Caco-2 (cell line): ENCODE results near the gene FGF19. TPM values are rescaled to one million over a fixed set of nuclear protein-coding genes. Genes with fewer than 3 reads are reported as not detected.

Experiments
- BruUV-seq: library from RNA; stranded (reverse); fragments of 400-500 nt; replicated peaks from 2 replicates; lab custom pipeline; 2021; lab: Mats Ljungman, UMichigan
- CTCF ChIA-PET: fragments of 300-600 bp; sonication (Branson Sonifier 250); formaldehyde crosslinking; loops from one replicate; lab custom pipeline; 2022; ENCODE audit warnings: antibody characterized with exemption; lab: Charles Lee
- POLR2A ChIA-PET: fragments of 300-600 bp; sonication (Branson Sonifier 250); formaldehyde crosslinking; loops from one replicate; lab custom pipeline; 2022; ENCODE audit warnings: antibody characterized with exemption; lab: Charles Lee
- DNase-seq, 2 experiments: peaks; one replicate each; pipeline versions ENCODE4 v3.0.0 to v3.0.0-alpha.2; 2020 to 2022
- H3K27me3 ChIP-seq: replicated peaks from 2 replicates; pipeline ENCODE4 v1.6.0; 2011; ENCODE audit warnings: low read length; ENCODE audit not compliant: control insufficient read depth, insufficient read depth
- H3K36me3 ChIP-seq: 2 replicates; pipeline ENCODE4 v1.5.1; 2011; ENCODE audit warnings: low read length; ENCODE audit not compliant: control insufficient read depth, insufficient read depth
- H3K4me1 ChIP-seq: fragments of 250-450 bp; sonication (Bioruptor Pico); 2 replicates; pipeline ENCODE4 v1.5.1; 2020; ENCODE audit warnings: mild to moderate bottlenecking
- H3K4me3 ChIP-seq: 2 replicates; pipeline ENCODE4 v1.5.1; 2011; ENCODE audit warnings: low read depth, mild to moderate bottlenecking, control low read depth, low read length
- H3K9me3 ChIP-seq: fragments of 250-450 bp; sonication (Bioruptor Pico); 2 replicates; pipeline ENCODE4 v1.5.1; 2020; ENCODE audit warnings: mild to moderate bottlenecking, moderate library complexity
- H3K27ac Mint-ChIP-seq: one replicate; pipeline ENCODE4 v1.8.0; 2022; ENCODE audit warnings: mixed read lengths; ENCODE audit not compliant: unreplicated experiment
- H3K27me3 Mint-ChIP-seq: one replicate; pipeline ENCODE4 v1.8.0; 2022; ENCODE audit warnings: mixed read lengths; ENCODE audit not compliant: insufficient read depth, unreplicated experiment
- H3K36me3 Mint-ChIP-seq: one replicate; pipeline ENCODE4 v1.8.0; 2022; ENCODE audit warnings: mild to moderate bottlenecking, mixed read lengths; ENCODE audit not compliant: insufficient read depth, unreplicated experiment
- H3K4me1 Mint-ChIP-seq: one replicate; pipeline ENCODE4 v1.8.0; 2022; ENCODE audit warnings: low read depth, mixed read lengths; ENCODE audit not compliant: unreplicated experiment
- H3K4me3 Mint-ChIP-seq: one replicate; pipeline ENCODE4 v1.8.0; 2022; ENCODE audit warnings: mild to moderate bottlenecking, moderate library complexity, mixed read lengths; ENCODE audit not compliant: unreplicated experiment
- H3K9me3 Mint-ChIP-seq: one replicate; pipeline ENCODE4 v1.8.0; 2022; ENCODE audit warnings: mixed read lengths; ENCODE audit not compliant: unreplicated experiment
- CTCF ChIP-seq, 2 experiments: fragments of 200-600 bp in 1 of 2; IDR thresholded peaks; 1 replicate in 1 of 2; 2 replicates in 1 of 2; pipeline versions ENCODE4 v1.5.1 to v1.8.0; 2011 to 2022; ENCODE audit warnings: antibody characterized with exemption in 1 of 2, control low read depth in 1 of 2, inconsistent platforms in 1 of 2, low read depth in 1 of 2, low read length in 1 of 2, mild to moderate bottlenecking in 1 of 2, moderate library complexity in 1 of 2; ENCODE audit not compliant: insufficient read depth in 1 of 2, severe bottlenecking in 1 of 2, unreplicated experiment in 1 of 2
- intact Hi-C: fragments of 100-400 bp; cut with micrococcal nuclease; formaldehyde crosslinking; loops from one replicate; pipeline ENCODE4 v1.10.0; 2022; ENCODE audit not compliant: unreplicated experiment
- total RNA-seq: library from RNA; stranded (reverse); gene quantifications from 2 replicates; pipeline ENCODE4 v1.2.3, GENCODE V29; 2022

The FGF19 gene
- total RNA-seq, 1 experiment from 2014 or later: 1.7 TPM

- H3K27me3 Mint-ChIP-seq: peaks cover 5% of the 10 kb centered on the region
- no peaks in the 10 kb centered on the region for H3K4me1 Mint-ChIP-seq
- intact Hi-C loops: no loop called here
- H3K27ac Mint-ChIP-seq: no peak overlapping the region
- H3K4me3 Mint-ChIP-seq: no peak overlapping the region
- no peaks in the 10 kb centered on the region for H3K9me3 Mint-ChIP-seq
- no TSS peak for BruUV-seq
- ChIA-PET POLR2A (no interaction called here), CTCF (interaction anchor here (0.7 to 2.2 kb wide), 9 partner anchors 9 to 175 kb away, joined by 3 to 10 read pairs (median 5); no protein-coding TSS in a partner anchor)
- no peaks in the 10 kb centered on the region for H3K9me3 ChIP-seq
- H3K36me3 ChIP-seq: no peaks in the 10 kb centered on the region
- no peaks in the 10 kb centered on the region for H3K4me1 ChIP-seq
- peak; percentile 70 to 85 for TF ChIP-seq CTCF (IDR thresholded peaks at IDR 0.05; ENCODE audit: insufficient read depth in 1 of 2, low read depth in 1 of 2, low read length in 1 of 2, severe bottlenecking in 1 of 2, unreplicated experiment in 1 of 2)
- H3K36me3 Mint-ChIP-seq: no peaks in the 10 kb centered on the region
- peak; percentile 69 to 74 for DNase-seq
- no peaks in the 10 kb centered on the region for H3K27me3 ChIP-seq
- no peak overlapping the region for H3K4me3 ChIP-seq
Measured at GRCh38 chr11:69718147-69718546, 14.3 kb upstream of the FGF19 start.

GRCh38 chr11:69716891-69717747, 13.3 kb upstream of the FGF19 start:
- no TSS peak for BruUV-seq
- H3K27ac Mint-ChIP-seq: no peak overlapping the region
- POLR2A ChIA-PET: no interaction called here
- peaks cover 5% of the 10 kb centered on the region for H3K27me3 Mint-ChIP-seq
- no peaks in the 10 kb centered on the region for H3K9me3 ChIP-seq
- TF ChIP-seq CTCF (IDR thresholded peaks at IDR 0.05; ENCODE audit: insufficient read depth in 1 of 2, low read depth in 1 of 2, low read length in 1 of 2, severe bottlenecking in 1 of 2, unreplicated experiment in 1 of 2): no peak
- CTCF ChIA-PET: interaction anchor here (1.0 to 2.2 kb wide), 4 partner anchors 12 to 176 kb away, joined by 3 to 8 read pairs (median 6); no protein-coding TSS in a partner anchor
- H3K27me3 ChIP-seq: no peaks in the 10 kb centered on the region
- H3K9me3 Mint-ChIP-seq: no peaks in the 10 kb centered on the region
- H3K4me1 Mint-ChIP-seq: no peaks in the 10 kb centered on the region
- no peak overlapping the region for H3K4me3 ChIP-seq
- H3K4me3 Mint-ChIP-seq: no peak overlapping the region
- no peaks in the 10 kb centered on the region for H3K36me3 Mint-ChIP-seq
- no peak for DNase-seq
- no peaks in the 10 kb centered on the region for H3K36me3 ChIP-seq
- H3K4me1 ChIP-seq: no peaks in the 10 kb centered on the region
- intact Hi-C loops: no loop called here

- BruUV-seq: no TSS peak
- peaks cover 5% of the 10 kb centered on the region for H3K27me3 Mint-ChIP-seq
- POLR2A ChIA-PET: no interaction called here
Measured at GRCh38 chr11:69716099-69716498, 12.3 kb upstream of the FGF19 start.

More at GRCh38 chr11:69716099-69716498, 12.3 kb upstream of the FGF19 start:
- H3K4me3 ChIP-seq: no peak overlapping the region
- no peaks in the 10 kb centered on the region for H3K36me3 Mint-ChIP-seq
- no peaks in the 10 kb centered on the region for H3K27me3 ChIP-seq
- TF ChIP-seq CTCF (IDR thresholded peaks at IDR 0.05; ENCODE audit: insufficient read depth in 1 of 2, low read depth in 1 of 2, low read length in 1 of 2, severe bottlenecking in 1 of 2, unreplicated experiment in 1 of 2): no peak
- no peaks in the 10 kb centered on the region for H3K4me1 Mint-ChIP-seq
- intact Hi-C loops: no loop called here
- DNase-seq: no peak
- H3K36me3 ChIP-seq: no peaks in the 10 kb centered on the region
- no peaks in the 10 kb centered on the region for H3K4me1 ChIP-seq
- H3K9me3 ChIP-seq: no peaks in the 10 kb centered on the region
- CTCF ChIA-PET: interaction anchor here (0.6 to 1.3 kb wide), 4 partner anchors 11 to 164 kb away, joined by 3 to 5 read pairs (median 3); no protein-coding TSS in a partner anchor
- H3K27ac Mint-ChIP-seq: no peak overlapping the region
- no peak overlapping the region for H3K4me3 Mint-ChIP-seq
- H3K9me3 Mint-ChIP-seq: no peaks in the 10 kb centered on the region
